H1 (cell line): ENCODE measurements around the gene ZYG11B.

Experiments
- CTBP2 ChIP-seq: IDR thresholded peaks from 2 replicates; pipeline ENCODE4 v1.7.0; 2011; ENCODE audit warnings: borderline replicate concordance, mild to moderate bottlenecking, moderate library complexity, mixed read lengths, low read length; ENCODE audit not compliant: insufficient read depth, insufficient read length
- CTCF ChIP-seq, 3 experiments: IDR thresholded peaks; 1 replicate in 2 of 3; 2 replicates in 1 of 3; pipeline versions ENCODE4 v1.5.1 to v1.6.1; 2011; ENCODE audit warnings: low read length in 3 of 3, mild to moderate bottlenecking in 3 of 3, inconsistent platforms in 2 of 3, low read depth in 1 of 3, moderate library complexity in 1 of 3; ENCODE audit not compliant: insufficient read depth in 1 of 3; ENCODE audit errors: control extremely low read depth in 1 of 3

DNA sequence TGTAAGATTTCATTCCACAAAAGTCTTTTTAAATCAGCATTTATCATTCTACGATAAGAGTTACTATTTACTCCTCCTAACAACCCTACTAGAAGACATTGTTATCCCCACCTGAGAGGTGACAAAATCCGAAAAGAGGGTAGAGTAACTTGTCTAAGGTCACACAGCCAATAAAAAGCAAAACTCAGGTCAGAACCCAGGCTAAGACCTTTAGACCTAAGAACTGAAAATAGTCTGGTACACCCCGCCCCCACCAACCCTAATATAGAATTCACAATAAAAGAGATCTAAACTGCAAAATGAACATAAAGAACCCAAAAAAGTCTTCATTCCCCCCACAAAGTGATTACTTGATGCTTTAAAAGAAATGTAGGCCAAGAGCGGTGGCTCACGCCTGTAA, 46.8 kb upstream of the ZYG11B start:
- no peak for TF ChIP-seq CTBP2
- TF ChIP-seq CTCF (IDR thresholded peaks at IDR 0.05; ENCODE audit: control extremely low read depth in 1 of 3, insufficient read depth in 1 of 3, low read depth in 1 of 3, low read length in 3 of 3), result no peak
